Measurements from ENCODE around the gene MMS19. TPM values are rescaled to one million over a fixed set of nuclear protein-coding genes. Genes with fewer than 3 reads are reported as not detected.

The MMS19 gene
- total and polyA plus RNA-seq, 11 donors, result 30.2 to 63.5 (median 48.1) TPM

- no peak for ATAC-seq
- H3K4me1 ChIP-seq, result peaks cover 0 to 51% (median 41%) of the 10 kb centered on the region in 12 donors
- no peaks in the 10 kb centered on the region for H3K27me3 ChIP-seq
- intact Hi-C loops (cut with DNase I), result loop anchor here in 1 of 10 donors (5.0 kb wide), 1 partner anchor 36 kb away; no protein-coding TSS in a partner anchor
- no peak for DNase-seq
- no peak overlapping the region for H3K4me3 ChIP-seq
- 59 to 78% (median 64%) methylated on average over 4 of the region's 4 CpGs for WGBS, 4 donors
- H3K36me3 ChIP-seq, result no peaks in the 10 kb centered on the region
- H3K27ac ChIP-seq, result peak overlapping the region in 6 of 12 donors; percentile 12 to 88 (median 28)
- no peak for TF ChIP-seq POLR2A (IDR thresholded peaks at IDR 0.05)
- no peaks in the 10 kb centered on the region for H3K9me3 ChIP-seq
Measured at GRCh38 chr10:97538411-97538810, 40.2 kb upstream of the MMS19 start.

- TF ChIP-seq CTCF (IDR thresholded peaks at IDR 0.05) (no peak), POLR2A (IDR thresholded peaks at IDR 0.05) (no peak)
- ATAC-seq, result no peak
- WGBS, 4 donors, result 93 to 98% (median 94%) methylated on average over 5 of the region's 5 CpGs
- Histone ChIP-seq H3K27ac (no peak overlapping the region), H3K36me3 (no peaks in the 10 kb centered on the region), H3K27me3 (no peaks in the 10 kb centered on the region), H3K9me3 (no peaks in the 10 kb centered on the region), H3K4me3 (no peak overlapping the region), H3K4me1 (peaks cover 0 to 40% (median 30%) of the 10 kb centered on the region in 12 donors)
- intact Hi-C loops (cut with DNase I), result loop anchor here in 1 of 10 donors (5.0 kb wide), 1 partner anchor 35 kb away; no protein-coding TSS in a partner anchor
- no peak for DNase-seq
Measured at GRCh38 chr10:97537186-97537869, 39.1 kb upstream of the MMS19 start.

- H3K4me1 ChIP-seq, result peaks cover 0 to 16% (median 8%) of the 10 kb centered on the region in 12 donors
- no peaks in the 10 kb centered on the region for H3K9me3 ChIP-seq
- H3K36me3 ChIP-seq, result no peaks in the 10 kb centered on the region
- TF ChIP-seq CTCF (IDR thresholded peaks at IDR 0.05), result peak in 9 of 12 donors; percentile 11 to 56 (median 48)
- TF ChIP-seq POLR2A (IDR thresholded peaks at IDR 0.05), result no peak
- no peaks in the 10 kb centered on the region for H3K27me3 ChIP-seq
- 69 to 81% (median 79%) methylated on average over 4 to 6 of the region's 6 CpGs for WGBS, 4 donors
- no peak overlapping the region for H3K4me3 ChIP-seq
- ATAC-seq (peak in 3 of 4 donors; percentile 30 to 45 (median 31)), DNase-seq (peak in 1 of 5 donors; percentile 22)
- intact Hi-C loops (cut with DNase I), result loop anchor here in 2 of 10 donors (2.0 to 5.0 kb wide), 2 partner anchors 18 to 33 kb away; no protein-coding TSS in a partner anchor
- no peak overlapping the region for H3K27ac ChIP-seq
Measured at GRCh38 chr10:97534746-97535367, 36.6 kb upstream of the MMS19 start.

- intact Hi-C loops (cut with DNase I), result loop anchor here in 1 of 10 donors (2.0 kb wide), 1 partner anchor 19 kb away; no protein-coding TSS in a partner anchor
- ATAC-seq, result no peak
- TF ChIP-seq CTCF (IDR thresholded peaks at IDR 0.05) (no peak), POLR2A (IDR thresholded peaks at IDR 0.05) (no peak)
Measured at GRCh38 chr10:97533888-97534287, 35.7 kb upstream of the MMS19 start.

More at GRCh38 chr10:97533888-97534287, 35.7 kb upstream of the MMS19 start:
- no peak for DNase-seq
- Histone ChIP-seq H3K27ac (no peak overlapping the region), H3K36me3 (no peaks in the 10 kb centered on the region), H3K9me3 (no peaks in the 10 kb centered on the region), H3K4me3 (no peak overlapping the region), H3K27me3 (no peaks in the 10 kb centered on the region), H3K4me1 (peaks cover 0 to 10% (median 0%) of the 10 kb centered on the region in 12 donors)
- WGBS, 4 donors, result 86 to 90% (median 87%) methylated on average over 6 of the region's 6 CpGs

Data from heart left ventricle (tissue), 16 donors.